Mucosa of gallbladder (tissue), 1 donor: ENCODE data around the gene VSTM2L. TPM values are rescaled to one million over a fixed set of nuclear protein-coding genes. Genes with fewer than 3 reads are reported as not detected.

ENCODE experiments used
- DNase-seq: peaks from one replicate; pipeline ENCODE4 v3.0.0-alpha.2; 2020; ENCODE audit warnings: low spot score
- total RNA-seq: library from RNA; stranded (reverse); gene quantifications from one replicate; pipeline ENCODE4 v1.2.1, GENCODE V29; 2021
- donor health status: DM: no; HTN: no; CAD: no.

The VSTM2L gene
- total RNA-seq, 1 donor from 2014 or later = 95.0 TPM

DNA sequence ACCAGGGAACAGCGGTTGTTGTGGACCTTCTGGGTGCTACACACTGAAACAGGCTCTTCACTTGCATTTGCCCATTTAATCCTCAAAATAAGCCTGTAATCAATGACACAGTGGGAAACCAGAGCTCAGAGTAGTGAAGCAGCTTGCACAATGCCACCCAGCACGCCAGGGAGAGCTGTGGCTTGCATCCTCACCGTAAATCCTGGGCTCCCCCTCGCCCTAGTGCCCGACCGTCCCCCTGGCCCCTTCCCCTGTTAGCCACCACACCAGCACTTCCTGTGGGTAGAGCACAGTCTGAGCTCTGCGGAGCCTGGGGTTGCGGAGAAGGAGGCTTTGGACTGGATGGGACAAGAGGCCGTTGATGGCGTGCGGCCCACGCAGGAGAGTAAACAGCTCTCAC is 14.5 kb downstream of the VSTM2L start:
- no peak for DNase-seq

- DNase-seq = no peak
Measured at GRCh38 chr20:37918035-37918434, 15.1 kb downstream of the VSTM2L start.

DNA sequence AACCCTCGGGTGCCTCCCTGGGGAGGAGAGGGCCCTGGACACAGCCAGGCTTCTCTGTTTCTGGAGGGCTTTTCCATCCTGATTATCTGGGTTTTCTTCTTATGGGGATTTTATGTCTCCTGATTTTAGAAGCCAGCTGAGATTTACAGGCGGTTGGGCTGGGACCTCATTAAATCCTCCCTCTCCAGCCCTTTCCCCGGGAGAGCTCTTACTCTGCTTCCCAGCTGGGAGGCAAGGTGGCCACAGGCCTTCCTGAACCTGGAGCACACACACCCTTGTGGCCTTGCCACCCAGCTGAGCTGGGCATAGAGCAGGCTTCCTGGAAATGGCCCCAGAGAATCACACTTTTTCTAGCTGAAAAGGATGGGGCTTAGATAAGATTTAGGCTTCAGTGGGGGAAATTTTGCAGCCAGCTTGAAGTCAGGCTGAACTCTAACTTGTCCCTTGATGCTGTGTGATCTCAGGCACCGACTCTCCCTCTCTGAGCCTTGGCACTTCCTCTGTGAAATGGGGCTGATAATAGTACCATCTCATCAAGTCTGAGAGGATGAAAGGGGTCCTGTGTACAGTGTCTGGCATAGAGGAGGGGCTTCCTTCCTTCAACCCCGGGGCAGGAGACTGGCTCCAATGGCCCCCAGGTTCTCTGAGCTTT is 16.6 kb downstream of the VSTM2L start:
- no peak for DNase-seq

DNA sequence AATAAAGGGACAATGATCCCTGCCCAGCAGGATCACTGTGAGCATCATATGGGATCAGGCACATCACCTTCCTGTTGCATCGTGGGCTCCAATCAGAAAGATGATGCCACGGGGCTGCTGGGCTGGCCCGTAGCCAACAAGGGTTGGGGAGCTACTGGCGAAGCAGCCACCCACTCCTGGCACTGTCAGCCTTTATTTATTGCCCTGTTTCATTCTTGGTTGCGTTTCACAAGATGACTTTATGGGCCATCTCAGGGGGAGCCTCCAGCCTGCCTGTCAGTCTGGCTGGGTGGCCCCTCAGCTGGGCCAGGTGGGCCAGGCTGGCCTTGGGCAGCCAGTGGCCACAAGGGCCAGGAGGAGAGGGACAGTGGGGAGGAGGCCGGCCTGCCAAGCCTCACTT is 17.3 kb downstream of the VSTM2L start:
- DNase-seq = no peak

DNA sequence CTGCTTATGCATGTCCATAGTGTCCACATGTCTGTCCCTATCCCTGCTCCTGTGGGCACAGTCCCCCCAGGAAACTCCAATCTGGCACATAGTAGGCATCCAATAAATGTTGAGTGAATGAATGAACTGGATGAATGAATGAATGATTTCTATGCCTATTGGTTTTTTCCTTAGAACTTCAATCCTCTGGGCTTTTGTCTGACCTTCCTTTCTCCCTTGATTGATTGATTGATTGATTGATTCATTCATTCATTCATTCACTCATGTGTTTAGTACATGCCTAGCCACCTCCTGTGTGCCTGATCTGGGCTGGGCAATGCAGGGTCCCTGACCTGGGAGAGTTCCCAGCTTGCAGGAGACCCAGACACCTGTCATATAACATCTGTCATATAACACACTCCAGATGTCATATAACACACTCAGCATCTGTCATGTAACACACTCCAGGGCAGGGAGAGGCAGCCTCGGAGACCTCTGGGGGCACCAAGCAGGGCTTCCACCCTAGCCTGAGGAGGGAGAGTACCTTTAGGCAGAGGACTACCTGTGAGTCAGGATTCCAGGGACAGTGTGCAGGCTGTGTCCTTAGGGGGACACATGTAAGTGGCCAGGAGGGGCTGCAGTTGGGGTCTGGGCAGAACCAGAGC is 17.9 kb downstream of the VSTM2L start:
- no peak for DNase-seq

DNA sequence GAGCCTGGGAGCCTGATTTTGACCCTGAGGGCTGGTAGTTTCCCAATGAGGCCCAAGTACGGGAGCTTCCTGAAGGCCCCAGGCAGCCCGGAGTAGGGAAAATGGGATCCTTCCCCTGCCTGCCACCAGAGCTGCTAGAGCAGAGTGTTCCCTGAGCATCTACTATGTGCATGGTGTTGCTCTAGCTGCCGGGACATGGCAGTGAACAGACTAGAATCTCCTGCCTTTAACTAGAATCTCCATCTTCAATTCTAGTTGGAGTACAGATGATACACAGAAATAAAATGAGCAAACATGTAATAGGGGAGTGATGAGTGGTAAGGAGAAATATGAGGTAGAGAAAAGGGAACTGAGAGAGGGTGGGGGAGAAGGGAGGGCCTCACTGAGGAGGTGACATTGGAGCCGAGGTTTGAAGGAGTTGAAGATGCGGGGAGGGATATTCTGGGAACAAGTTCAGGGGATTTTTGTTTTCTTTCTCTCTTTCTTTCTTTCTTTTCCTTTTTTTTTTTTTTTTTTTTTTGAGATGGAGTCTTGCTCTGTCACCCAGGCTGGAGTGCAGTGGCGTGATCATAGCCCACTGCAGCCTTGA is 18.5 kb downstream of the VSTM2L start:
- DNase-seq = no peak

DNA sequence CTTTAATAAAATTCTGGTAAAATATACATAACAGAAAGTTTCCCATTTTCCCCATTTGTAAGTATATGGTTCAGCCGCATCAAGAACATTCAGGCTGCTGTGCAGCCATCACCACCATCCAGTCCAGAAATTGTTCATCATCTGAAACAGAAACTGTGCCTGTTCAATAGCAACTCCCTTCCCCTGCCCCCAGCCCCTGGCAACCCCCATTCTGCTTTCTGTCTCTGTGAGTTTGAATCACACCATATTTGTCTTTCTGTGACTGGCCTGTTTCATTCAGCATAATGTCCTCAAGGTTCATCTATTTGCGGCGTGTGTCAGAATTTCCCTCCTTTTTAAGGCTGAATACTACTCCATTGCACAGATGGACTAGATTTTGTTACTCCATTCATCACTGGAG is 19.1 kb downstream of the VSTM2L start:
- DNase-seq = no peak

GRCh38 chr20:37925265-37926165 is 22.6 kb downstream of the VSTM2L start:
- no peak for DNase-seq

DNA sequence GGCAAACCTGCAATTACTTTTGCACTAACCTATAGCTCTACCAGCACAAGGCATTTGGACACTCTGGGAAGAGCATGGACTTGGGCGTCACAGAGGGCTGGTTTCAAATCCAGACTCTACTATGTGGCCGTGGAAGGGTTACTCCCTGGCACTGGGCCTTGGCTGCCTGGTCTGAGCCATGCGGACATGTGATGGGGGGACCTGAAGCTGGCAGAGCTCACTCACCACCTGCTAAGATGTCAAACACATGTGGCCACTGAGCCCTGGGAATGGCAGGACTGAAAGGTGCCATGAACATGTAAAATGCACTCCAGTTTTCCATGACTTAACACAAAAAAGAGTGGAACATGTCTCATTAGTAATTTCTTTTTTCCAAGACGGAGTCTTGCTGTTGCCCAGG is 23.7 kb downstream of the VSTM2L start:
- DNase-seq = no peak

- no peak for DNase-seq
Measured at GRCh38 chr20:37927410-37928095, 24.6 kb downstream of the VSTM2L start.

DNA sequence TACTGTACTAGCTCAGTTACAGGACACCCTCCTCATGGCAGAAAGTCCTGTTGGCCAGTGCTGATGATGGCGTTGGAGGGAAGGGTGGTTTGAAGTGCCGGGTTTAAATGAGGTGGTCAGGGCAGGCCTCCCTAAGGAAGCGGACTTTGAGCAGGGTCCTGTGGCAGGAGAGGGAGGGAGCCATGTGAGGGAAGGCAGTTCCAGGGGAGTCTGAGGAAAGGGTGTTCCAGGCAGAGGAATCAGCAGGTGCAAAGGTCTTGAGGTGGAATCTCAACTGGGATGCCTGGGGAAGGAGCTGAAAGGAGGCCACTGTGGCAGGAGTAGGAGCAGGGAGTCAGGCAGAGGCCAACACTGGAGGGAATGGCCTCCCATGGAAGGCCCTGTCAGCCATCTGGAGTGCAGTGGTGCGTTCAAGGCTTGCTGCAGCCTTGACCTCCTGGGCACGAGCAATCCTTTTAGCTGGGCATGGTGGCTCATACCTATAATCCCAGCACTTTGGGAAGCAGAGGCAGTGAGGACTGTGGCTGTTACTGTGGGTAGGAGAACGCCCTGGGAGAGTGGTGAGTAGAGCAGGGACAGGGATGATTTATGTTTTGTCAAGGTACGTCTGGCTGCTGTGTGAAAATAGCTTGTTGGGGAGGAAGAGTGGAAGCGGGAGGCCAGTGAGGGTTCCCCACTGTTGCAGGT is 26.2 kb downstream of the VSTM2L start:
- DNase-seq = no peak

- no peak for DNase-seq
Measured at GRCh38 chr20:37929683-37930014, 26.7 kb downstream of the VSTM2L start.

DNA sequence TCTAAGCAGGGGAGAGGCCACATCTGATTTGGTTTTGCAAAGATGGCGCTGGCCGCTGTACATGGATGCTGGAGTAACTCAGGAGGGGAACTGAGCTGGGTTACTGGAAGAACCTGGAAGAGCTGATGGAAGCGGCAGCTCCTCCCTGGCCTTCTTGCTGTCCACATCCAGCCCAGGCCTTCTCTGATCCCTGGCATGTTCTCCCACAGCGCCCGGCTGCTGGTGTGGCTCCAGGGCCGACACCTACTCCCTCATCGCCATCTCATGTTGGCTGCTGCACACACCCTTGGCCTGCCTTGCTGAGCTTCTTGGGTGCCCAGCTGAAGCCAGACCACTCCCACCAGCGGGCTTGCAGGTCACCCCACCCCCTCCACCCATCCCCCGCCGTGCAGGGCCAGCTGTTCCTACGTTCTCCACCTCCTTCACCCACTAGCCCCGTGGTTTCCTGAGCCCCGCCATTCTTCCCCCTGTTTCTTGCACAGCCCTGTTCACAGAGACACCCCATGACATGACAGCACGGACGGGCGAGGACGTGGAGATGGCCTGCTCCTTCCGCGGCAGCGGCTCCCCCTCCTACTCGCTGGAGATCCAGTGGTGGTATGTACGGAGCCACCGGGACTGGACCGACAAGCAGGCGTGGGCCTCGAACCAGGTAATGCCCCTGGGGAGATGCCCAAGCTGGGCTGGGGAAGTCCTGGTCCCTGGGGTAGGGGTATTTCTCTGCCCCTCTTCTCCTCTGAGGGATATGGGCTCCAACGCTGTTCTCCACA is 28.4 kb downstream of the VSTM2L start:
- DNase-seq = no peak

- DNase-seq = no peak
Measured at GRCh38 chr20:37932074-37932473, 29.1 kb downstream of the VSTM2L start.

DNA sequence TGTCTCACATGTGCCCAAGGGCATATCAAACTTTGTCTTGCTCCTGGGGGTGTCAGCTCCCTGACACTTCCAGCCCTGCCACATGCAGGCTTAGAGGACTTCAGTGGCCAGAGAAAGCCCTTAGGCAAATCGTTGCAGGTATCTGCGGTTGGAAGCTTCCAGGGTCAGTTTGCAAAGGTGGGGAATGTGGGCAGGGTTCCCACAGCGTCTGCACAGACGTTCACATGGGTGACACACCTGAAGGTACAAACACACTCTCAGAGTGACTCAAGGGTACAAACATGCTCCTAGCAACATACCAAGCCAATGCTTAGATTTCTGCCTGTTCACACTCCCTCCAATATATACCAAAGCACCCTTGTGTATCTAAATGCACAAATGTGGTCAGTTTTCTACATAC is 30.0 kb downstream of the VSTM2L start:
- no peak for DNase-seq

- no peak for DNase-seq
Measured at GRCh38 chr20:37933786-37934633, 31.1 kb downstream of the VSTM2L start.

GRCh38 chr20:37934634-37935375 is 31.9 kb downstream of the VSTM2L start:
- no peak for DNase-seq

DNA sequence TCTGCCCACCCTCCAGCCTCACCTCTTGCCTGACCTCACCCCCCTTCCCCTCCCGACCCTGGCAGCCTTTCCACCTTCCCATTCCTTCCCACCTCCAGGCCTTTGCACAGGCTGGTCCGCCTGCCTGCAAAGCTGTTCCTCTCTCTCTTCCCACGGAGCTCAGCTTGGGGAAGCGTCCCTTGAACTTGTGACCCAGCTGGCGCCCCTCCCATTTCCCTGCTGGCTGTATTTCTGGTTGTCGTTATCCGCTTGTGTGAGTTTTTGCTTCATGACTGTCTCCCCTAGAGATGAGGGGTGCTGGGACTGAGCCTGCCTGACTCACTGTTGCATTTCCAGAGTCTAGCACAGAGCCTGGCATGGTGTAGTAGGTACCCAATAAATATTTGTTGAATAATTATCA is 32.5 kb downstream of the VSTM2L start:
- DNase-seq = no peak

DNA sequence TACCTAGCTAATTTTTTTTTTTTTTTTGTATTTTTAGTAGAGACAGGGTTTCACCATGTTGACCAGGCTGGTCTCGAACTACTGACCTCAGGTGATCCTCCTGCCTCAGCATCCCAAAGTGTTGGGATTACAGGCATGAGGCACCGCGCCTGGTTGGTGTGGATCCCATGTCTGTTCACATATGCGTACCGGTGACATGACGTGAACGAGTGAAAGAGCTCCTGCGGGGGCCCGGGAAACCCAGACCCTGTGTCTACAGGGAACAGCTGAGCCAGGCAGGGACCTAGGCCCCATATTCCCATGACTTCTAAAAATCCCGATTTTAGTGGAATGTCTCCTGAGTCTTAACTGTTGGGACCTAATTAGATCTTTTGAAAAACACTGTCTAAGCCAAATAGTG is 33.1 kb downstream of the VSTM2L start:
- DNase-seq = no peak
